Measurements from ENCODE around the gene TTC34.

TTC34 gene

GRCh38 chr1:2828586-2829250 is 27.2 kb upstream of the TTC34 start:
- no peak for DNase-seq

GRCh38 chr1:2826736-2827292 is 25.3 kb upstream of the TTC34 start:
- DNase-seq, result no peak

- no peak for DNase-seq
Measured at GRCh38 chr1:2826316-2826715, 24.8 kb upstream of the TTC34 start.

- DNase-seq, result no peak
Measured at GRCh38 chr1:2825487-2826189, 24.1 kb upstream of the TTC34 start.

GRCh38 chr1:2824999-2825398 is 23.5 kb upstream of the TTC34 start:
- DNase-seq, result no peak

- DNase-seq, result no peak
Measured at GRCh38 chr1:2823921-2824610, 22.6 kb upstream of the TTC34 start.

- DNase-seq, result no peak
Measured at GRCh38 chr1:2822621-2823145, 21.2 kb upstream of the TTC34 start.

- peak; percentile 72 for DNase-seq
Measured at GRCh38 chr1:2821966-2822620, 20.6 kb upstream of the TTC34 start.

- no peak for DNase-seq
Measured at GRCh38 chr1:2821373-2821955, 20.0 kb upstream of the TTC34 start.

- DNase-seq, result no peak
Measured at GRCh38 chr1:2820731-2821372, 19.4 kb upstream of the TTC34 start.

GRCh38 chr1:2819831-2820730 is 18.6 kb upstream of the TTC34 start:
- no peak for DNase-seq

GRCh38 chr1:2819429-2819828 is 17.9 kb upstream of the TTC34 start:
- no peak for DNase-seq

GRCh38 chr1:2817784-2818564 is 16.5 kb upstream of the TTC34 start:
- no peak for DNase-seq

- DNase-seq, result no peak
Measured at GRCh38 chr1:2816786-2817185, 15.3 kb upstream of the TTC34 start.

- no peak for DNase-seq
Measured at GRCh38 chr1:2815551-2815950, 14.1 kb upstream of the TTC34 start.

- DNase-seq, result no peak
Measured at GRCh38 chr1:2814511-2815075, 13.1 kb upstream of the TTC34 start.

- no peak for DNase-seq
Measured at GRCh38 chr1:2812939-2813653, 11.6 kb upstream of the TTC34 start.

GRCh38 chr1:2812136-2812535 is 10.6 kb upstream of the TTC34 start:
- no peak for DNase-seq

GRCh38 chr1:2811533-2811918 is 10.0 kb upstream of the TTC34 start:
- peak; percentile 63 for DNase-seq

Measured in eye (tissue), 1 donor.